Measurements from ENCODE around the gene LPCAT3.

DNA sequence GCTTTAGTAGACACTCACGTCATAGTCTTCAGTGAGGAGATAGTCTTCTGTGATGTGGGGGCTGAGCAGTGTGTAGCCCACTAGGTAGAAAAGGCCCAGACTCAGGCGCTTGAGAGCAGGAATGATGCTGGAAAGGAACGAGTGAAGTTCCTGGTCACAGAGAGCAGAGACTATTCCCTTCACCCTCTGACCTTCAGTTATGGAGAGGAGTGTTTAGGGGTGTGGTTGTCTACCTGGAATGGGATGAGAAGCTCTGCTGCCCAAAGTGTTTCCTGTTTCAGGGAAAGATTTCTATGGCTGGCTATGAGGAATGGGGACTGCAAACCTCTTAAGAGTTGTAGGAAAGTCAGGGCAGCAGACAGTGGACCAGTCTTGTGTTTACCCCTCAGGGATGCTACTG is 38.8 kb downstream of the LPCAT3 start:
- TF ChIP-seq CTCF (IDR thresholded peaks at IDR 0.05; ENCODE audit: insufficient read depth, low read length) (no peak), POLR2AphosphoS5 (IDR thresholded peaks at IDR 0.05; ENCODE audit: low read depth) (no peak)

All from HL-60 (cell line).